DOHH2 (cell line): ENCODE data around the gene PLPPR1.

Experiments
- H3F3A ChIP-seq: fragments of 200-600 bp; sonication (generic), shearing (Covaris generic); 2 replicates; pipeline ENCODE4 v1.6.0; 2016; ENCODE audit warnings: antibody characterized with exemption, mild to moderate bottlenecking; ENCODE audit not compliant: control insufficient read depth, insufficient read depth
- H3K27ac ChIP-seq: fragments of 200-600 bp; sonication (generic); 2 replicates; pipeline ENCODE4 v1.5.1; 2014; ENCODE audit warnings: low read depth, mild to moderate bottlenecking, low read length, moderate library complexity
- H3K27me3 ChIP-seq: fragments of 200-600 bp; sonication (generic); 2 replicates; pipeline ENCODE4 v1.6.1; 2014; ENCODE audit warnings: mild to moderate bottlenecking, low read length, mixed read lengths; ENCODE audit not compliant: control insufficient read depth
- H3K36me3 ChIP-seq: fragments of 200-600 bp; sonication (generic); 2 replicates; pipeline ENCODE4 v1.6.1; 2014; ENCODE audit warnings: mild to moderate bottlenecking, low read length, moderate library complexity, mixed read lengths; ENCODE audit not compliant: control insufficient read depth
- H3K4me1 ChIP-seq: fragments of 200-600 bp; sonication (generic); 2 replicates; pipeline ENCODE4 v1.6.1; 2014; ENCODE audit warnings: mild to moderate bottlenecking, low read length, mixed read lengths; ENCODE audit not compliant: control insufficient read depth
- H3K4me2 ChIP-seq: fragments of 200-600 bp; sonication (generic); 2 replicates; pipeline ENCODE4 v1.6.0; 2014; ENCODE audit warnings: mild to moderate bottlenecking, low read length, moderate library complexity
- H3K4me3 ChIP-seq: fragments of 200-600 bp; sonication (generic); 2 replicates; pipeline ENCODE4 v1.5.1; 2014; ENCODE audit warnings: mild to moderate bottlenecking, low read length, mixed read lengths
- H3K79me2 ChIP-seq: fragments of 200-600 bp; sonication (generic); 2 replicates; pipeline ENCODE4 v1.6.1; 2014; ENCODE audit warnings: mild to moderate bottlenecking, low read length, mixed read lengths; ENCODE audit not compliant: control insufficient read depth
- H3K9me2 ChIP-seq: fragments of 200-600 bp; sonication (generic); replicated peaks from 2 replicates; pipeline ENCODE4 v1.6.1; 2014; ENCODE audit warnings: mild to moderate bottlenecking, low read length, mixed read lengths; ENCODE audit not compliant: control insufficient read depth
- H3K9me3 ChIP-seq: fragments of 200-600 bp; sonication (generic); 2 replicates; pipeline ENCODE4 v1.6.1; 2014; ENCODE audit warnings: antibody characterized with exemption, low read length, mixed read lengths; ENCODE audit not compliant: control insufficient read depth, insufficient read depth
- H4K20me1 ChIP-seq: fragments of 200-600 bp; sonication (generic); 2 replicates; pipeline ENCODE4 v1.6.0; 2014; ENCODE audit warnings: low read depth, mild to moderate bottlenecking, antibody characterized with exemption, low read length, moderate library complexity; ENCODE audit not compliant: control insufficient read depth, insufficient read depth
- CTCF ChIP-seq: fragments of 200-600 bp; sonication (generic); IDR thresholded peaks from one replicate; pipeline ENCODE4 v1.5.1; 2014; ENCODE audit warnings: antibody characterized with exemption, mild to moderate bottlenecking, low read depth, low read length; ENCODE audit not compliant: poor library complexity, severe bottlenecking
- EZH2phosphoT487 ChIP-seq: fragments of 200-600 bp; sonication (generic); IDR thresholded peaks from 2 replicates; pipeline ENCODE4 v1.6.1; 2017; ENCODE audit warnings: borderline replicate concordance, mild to moderate bottlenecking, antibody characterized with exemption, low read length, moderate library complexity, mixed read lengths

The PLPPR1 gene

DNA sequence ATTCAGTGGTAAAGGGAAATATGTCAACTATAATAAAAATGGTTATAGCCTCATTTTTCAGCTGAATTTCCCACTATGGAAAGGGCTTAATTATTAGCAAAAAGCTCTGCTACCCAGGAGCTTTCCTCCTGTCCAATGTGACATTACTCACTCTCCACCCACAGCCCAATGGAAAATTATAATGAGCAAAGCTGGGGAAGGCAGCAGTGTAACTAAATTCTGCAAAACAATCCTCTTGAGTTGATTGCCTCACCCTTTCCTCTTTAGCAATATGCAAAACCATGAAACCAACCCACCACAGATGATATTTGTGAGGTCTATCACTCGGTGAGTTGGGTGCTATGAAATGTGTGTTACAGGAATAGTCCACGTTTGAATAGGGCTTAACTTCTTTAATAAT, 14.0 kb upstream of the PLPPR1 start:
- H3K27me3 ChIP-seq, result no peaks in the 10 kb centered on the region
- H3K36me3 ChIP-seq, result no peaks in the 10 kb centered on the region
- no peak overlapping the region for H3K4me3 ChIP-seq
- H3K27ac ChIP-seq, result no peak overlapping the region
- H3K4me2 ChIP-seq, result no peak overlapping the region
- no peaks in the 10 kb centered on the region for H3F3A ChIP-seq
- no peaks in the 10 kb centered on the region for H3K9me2 ChIP-seq
- H3K79me2 ChIP-seq, result no peaks in the 10 kb centered on the region
- TF ChIP-seq EZH2phosphoT487 (no peak), CTCF (no peak)
- no peaks in the 10 kb centered on the region for H3K4me1 ChIP-seq
- no peaks in the 10 kb centered on the region for H4K20me1 ChIP-seq
- no peaks in the 10 kb centered on the region for H3K9me3 ChIP-seq

- no peaks in the 10 kb centered on the region for H3K27me3 ChIP-seq
Measured at GRCh38 chr9:101018467-101018866, 10.1 kb upstream of the PLPPR1 start.

GRCh38 chr9:101022704-101023103, 5.8 kb upstream of the PLPPR1 start:
- H3K4me3 ChIP-seq, result no peak overlapping the region
- H3K9me2 ChIP-seq, result no peaks in the 10 kb centered on the region
- no peaks in the 10 kb centered on the region for H3K9me3 ChIP-seq
- no peaks in the 10 kb centered on the region for H3K4me1 ChIP-seq
- no peaks in the 10 kb centered on the region for H3K36me3 ChIP-seq
- TF ChIP-seq EZH2phosphoT487 (no peak), CTCF (no peak)
- no peaks in the 10 kb centered on the region for H3K79me2 ChIP-seq
- H4K20me1 ChIP-seq, result no peaks in the 10 kb centered on the region
- H3K4me2 ChIP-seq, result no peak overlapping the region
- H3K27ac ChIP-seq, result no peak overlapping the region
- H3F3A ChIP-seq, result no peaks in the 10 kb centered on the region
- H3K27me3 ChIP-seq, result no peaks in the 10 kb centered on the region

More at GRCh38 chr9:101018467-101018866, 10.1 kb upstream of the PLPPR1 start:
- Histone ChIP-seq H3F3A (no peaks in the 10 kb centered on the region), H3K9me2 (no peaks in the 10 kb centered on the region), H3K27ac (no peak overlapping the region), H3K36me3 (no peaks in the 10 kb centered on the region), H3K4me3 (no peak overlapping the region), H3K4me2 (no peak overlapping the region), H3K79me2 (no peaks in the 10 kb centered on the region), H3K4me1 (no peaks in the 10 kb centered on the region), H4K20me1 (no peaks in the 10 kb centered on the region), H3K9me3 (no peaks in the 10 kb centered on the region)
- TF ChIP-seq CTCF (no peak), EZH2phosphoT487 (no peak)

- H3F3A ChIP-seq, result no peaks in the 10 kb centered on the region
- H3K4me2 ChIP-seq, result no peak overlapping the region
- H3K27me3 ChIP-seq, result no peaks in the 10 kb centered on the region
- no peak overlapping the region for H3K27ac ChIP-seq
- H3K79me2 ChIP-seq, result no peaks in the 10 kb centered on the region
- peaks cover 4% of the 10 kb centered on the region; the same call in 1 of the 2 replicates for H3K9me3 ChIP-seq
- no peaks in the 10 kb centered on the region for H3K4me1 ChIP-seq
- no peaks in the 10 kb centered on the region for H3K36me3 ChIP-seq
- H3K9me2 ChIP-seq, result no peaks in the 10 kb centered on the region
- no peak for TF ChIP-seq CTCF
- TF ChIP-seq EZH2phosphoT487, result no peak
- H4K20me1 ChIP-seq, result no peaks in the 10 kb centered on the region
- no peak overlapping the region for H3K4me3 ChIP-seq
Measured at GRCh38 chr9:101025940-101026339, 2.6 kb upstream of the PLPPR1 start.
